ENCODE measurements around the gene RTP2. TPM values are rescaled to one million over a fixed set of nuclear protein-coding genes. Genes with fewer than 3 reads are reported as not detected.
"Not testable (repeated sequence)": the region's sequence is repeated elsewhere in the genome, so short reads cannot be mapped to it uniquely, and the experiment has no call there.

Gene RTP2
- total and polyA plus RNA-seq, 2 donors (not counting 3 experiments of a cell fraction or from before 2014, with no cell fraction given) = not detected

GRCh38 chr3:187684444-187684843 lies 17.9 kb downstream of the RTP2 start:
- Histone ChIP-seq H3K27me3 (ENCODE audit: control insufficient read depth in 2 of 2, insufficient read depth in 2 of 2, low read length in 2 of 2) (peaks cover 0 to 3% of the 10 kb centered on the region in 2 experiments), H3K36me3 (ENCODE audit: control insufficient read depth in 2 of 2, extremely low read depth in 1 of 2, insufficient read depth in 2 of 2, low read length in 2 of 2) (no peaks in the 10 kb centered on the region), H4K20me1 (replicated peaks; ENCODE audit: control insufficient read depth, extremely low read depth, insufficient read depth, low read length) (no peaks in the 10 kb centered on the region), H3K4me3 (replicated peaks in 1 of 3; ENCODE audit: insufficient read depth in 1 of 3, low read depth in 1 of 3, low read length in 3 of 3) (no peak overlapping the region), H3K9me1 (replicated peaks; ENCODE audit: control insufficient read depth, extremely low read depth, insufficient read depth, low read length) (no peaks in the 10 kb centered on the region), H3K27ac (ENCODE audit: insufficient read depth, low read depth, low read length) (no peak overlapping the region), H3K4me1 (ENCODE audit: control insufficient read depth, extremely low read depth, insufficient read depth, low read length) (no peaks in the 10 kb centered on the region), H2AFZ (ENCODE audit: low read depth, low read length) (no peak overlapping the region), H3K9ac (replicated peaks; ENCODE audit: extremely low read depth, insufficient read depth, low read length) (no peak overlapping the region), H3K79me2 (ENCODE audit: control insufficient read depth, insufficient read depth, low read length) (no peaks in the 10 kb centered on the region), H3K4me2 (ENCODE audit: insufficient read depth, low read length) (no peak overlapping the region), H3K9me3 (replicated peaks; ENCODE audit: control insufficient read depth, insufficient read depth, low read length) (no peaks in the 10 kb centered on the region)
- no peak for TF ChIP-seq POLR2A (IDR thresholded peaks at IDR 0.05; ENCODE audit: low read depth, low read length)
- no peak for TF ChIP-seq JUN (IDR thresholded peaks at IDR 0.05; ENCODE audit: borderline replicate concordance, insufficient read depth, insufficient read length, low read depth)
- TF ChIP-seq MYC (IDR thresholded peaks at IDR 0.05; ENCODE audit: low read depth, low read length) = no peak
- no peak for TF ChIP-seq MAX (IDR thresholded peaks at IDR 0.05; ENCODE audit: insufficient read depth, insufficient read length)
- no peak for TF ChIP-seq FOS (IDR thresholded peaks at IDR 0.05; ENCODE audit: borderline replicate concordance, insufficient read depth, low read length)
- TF ChIP-seq POLR2AphosphoS5 (IDR thresholded peaks at IDR 0.05; ENCODE audit: insufficient read depth, low read depth, low read length) = no peak
- no peak for TF ChIP-seq GATA2 (IDR thresholded peaks at IDR 0.05; ENCODE audit: insufficient read depth, insufficient read length, low read depth, low read length)
- TF ChIP-seq, protein P1, sequence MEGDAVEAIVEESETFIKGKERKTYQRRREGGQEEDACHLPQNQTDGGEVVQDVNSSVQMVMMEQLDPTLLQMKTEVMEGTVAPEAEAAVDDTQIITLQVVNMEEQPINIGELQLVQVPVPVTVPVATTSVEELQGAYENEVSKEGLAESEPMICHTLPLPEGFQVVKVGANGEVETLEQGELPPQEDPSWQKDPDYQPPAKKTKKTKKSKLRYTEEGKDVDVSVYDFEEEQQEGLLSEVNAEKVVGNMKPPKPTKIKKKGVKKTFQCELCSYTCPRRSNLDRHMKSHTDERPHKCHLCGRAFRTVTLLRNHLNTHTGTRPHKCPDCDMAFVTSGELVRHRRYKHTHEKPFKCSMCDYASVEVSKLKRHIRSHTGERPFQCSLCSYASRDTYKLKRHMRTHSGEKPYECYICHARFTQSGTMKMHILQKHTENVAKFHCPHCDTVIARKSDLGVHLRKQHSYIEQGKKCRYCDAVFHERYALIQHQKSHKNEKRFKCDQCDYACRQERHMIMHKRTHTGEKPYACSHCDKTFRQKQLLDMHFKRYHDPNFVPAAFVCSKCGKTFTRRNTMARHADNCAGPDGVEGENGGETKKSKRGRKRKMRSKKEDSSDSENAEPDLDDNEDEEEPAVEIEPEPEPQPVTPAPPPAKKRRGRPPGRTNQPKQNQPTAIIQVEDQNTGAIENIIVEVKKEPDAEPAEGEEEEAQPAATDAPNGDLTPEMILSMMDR (IDR thresholded peaks at IDR 0.05; ENCODE audit: extremely low read depth in 1 of 2, insufficient read depth in 1 of 2, low read depth in 1 of 2, low read length in 2 of 2) = no peak
- no peak for TF ChIP-seq EZH2 (IDR thresholded peaks at IDR 0.05; ENCODE audit: borderline replicate concordance, low read depth, low read length, severe bottlenecking)
- ChIA-PET POLR2A (no interaction called here), CTCF (interaction anchor here (0.7 to 6.7 kb wide), 2 partner anchors 363 to 464 kb away, joined by 3 to 486 read pairs; no protein-coding TSS in a partner anchor)
- no TSS peak for BruUV-seq (replicated peaks)
- intact Hi-C loops (cut with micrococcal nuclease) = no loop called here
- FAIRE-seq (no peak), DNase-seq (ENCODE audit: low read depth, low spot score) (no peak)
- dilution Hi-C loops (cut with MboI; ENCODE audit: extremely low pct_ligation_motif_present, low sequenced_read_pairs) = loop anchor here (25.0 kb wide), 1 partner anchor 372 kb away; no protein-coding TSS in a partner anchor

GRCh38 chr3:187681756-187682155 lies 20.6 kb downstream of the RTP2 start:
- H3K36me3 ChIP-seq (ENCODE audit: control insufficient read depth in 2 of 2, extremely low read depth in 1 of 2, insufficient read depth in 2 of 2, low read length in 2 of 2); DNase-seq (ENCODE audit: low read depth, low spot score); H4K20me1 ChIP-seq (replicated peaks; ENCODE audit: control insufficient read depth, extremely low read depth, insufficient read depth, low read length); H3K9me3 ChIP-seq (replicated peaks; ENCODE audit: control insufficient read depth, insufficient read depth, low read length); FAIRE-seq; intact Hi-C loops (cut with micrococcal nuclease); H3K9ac ChIP-seq (replicated peaks; ENCODE audit: extremely low read depth, insufficient read depth, low read length); H2AFZ ChIP-seq (ENCODE audit: low read depth, low read length); BruUV-seq (replicated peaks); H3K9me1 ChIP-seq (replicated peaks; ENCODE audit: control insufficient read depth, extremely low read depth, insufficient read depth, low read length); H3K4me3 ChIP-seq (replicated peaks in 1 of 3; ENCODE audit: insufficient read depth in 1 of 3, low read depth in 1 of 3, low read length in 3 of 3); H3K27ac ChIP-seq (ENCODE audit: insufficient read depth, low read depth, low read length); H3K79me2 ChIP-seq (ENCODE audit: control insufficient read depth, insufficient read depth, low read length); H3K4me2 ChIP-seq (ENCODE audit: insufficient read depth, low read length); H3K27me3 ChIP-seq (ENCODE audit: control insufficient read depth in 2 of 2, insufficient read depth in 2 of 2, low read length in 2 of 2); H3K4me1 ChIP-seq (ENCODE audit: control insufficient read depth, extremely low read depth, insufficient read depth, low read length): not testable (repeated sequence)
- CTCF ChIA-PET = interaction anchor here (0.6 to 8.1 kb wide), 7 partner anchors 17 to 461 kb away, joined by 3 to 486 read pairs (median 3); no protein-coding TSS in a partner anchor
- dilution Hi-C loops (cut with MboI; ENCODE audit: extremely low pct_ligation_motif_present, low sequenced_read_pairs) = loop anchor here (25.0 kb wide), 1 partner anchor 369 kb away; no protein-coding TSS in a partner anchor
- POLR2A ChIA-PET = interaction anchor here (1.1 kb wide), 1 partner anchor 12 kb away, joined by 3 read pairs; no protein-coding TSS in a partner anchor
